Body of pancreas (tissue), 4 donors: Measurements from ENCODE around the gene OR4D9. TPM values are rescaled to one million over a fixed set of nuclear protein-coding genes. Genes with fewer than 3 reads are reported as not detected.

ENCODE experiments used
- ATAC-seq: fragments of 150-250 bp; one replicate; pipeline ENCODE4 v1.9.1; 2016
- DNase-seq, 4 donors: peaks; one replicate each; pipeline ENCODE4 v3.0.0-alpha.2; 2019
- H3K27ac ChIP-seq, 4 donors: fragments of 200-600 bp; sonication (generic); 1 replicate in 3 of 4; 2 replicates in 1 of 4; pipeline versions ENCODE4 v1.5.1 to v1.6.1; 2016 to 2019; ENCODE audit warnings: mild to moderate bottlenecking in 1 of 4, mixed read lengths in 1 of 4, moderate library complexity in 1 of 4
- H3K27me3 ChIP-seq, 2 donors: fragments of 200-600 bp; sonication (generic); one replicate each; pipeline ENCODE4 v1.6.0; 2016; ENCODE audit warnings: mild to moderate bottlenecking in 1 of 2
- H3K36me3 ChIP-seq, 2 donors: fragments of 200-600 bp; sonication (generic); replicated peaks in 1 of 2; 2 replicates each; pipeline ENCODE4 v1.5.1; 2016; ENCODE audit warnings: low read depth in 2 of 2; ENCODE audit not compliant: insufficient read depth in 1 of 2
- H3K4me1 ChIP-seq: fragments of 200-600 bp; sonication (generic); one replicate; pipeline ENCODE4 v1.6.0; 2016
- H3K4me3 ChIP-seq, 2 donors: fragments of 200-600 bp; sonication (generic); 1 replicate in 1 of 2; 2 replicates in 1 of 2; pipeline ENCODE4 v1.5.1; 2016 to 2019
- H3K9me3 ChIP-seq, 3 donors: fragments of 200-600 bp; sonication (generic); 1 replicate in 2 of 3; 2 replicates in 1 of 3; pipeline ENCODE4 v1.5.1; 2016
- CTCF ChIP-seq, 7 experiments: fragments of 450-650 bp in 4 of 7; fragments of 200-600 bp in 3 of 7; sonication (generic) in 3 of 7; IDR thresholded peaks; one replicate each; pipeline ENCODE4 v1.5.1; 2016 to 2019; ENCODE audit warnings: antibody characterized with exemption in 7 of 7
- POLR2A ChIP-seq, 3 donors: fragments of 450-650 bp; IDR thresholded peaks; one replicate each; pipeline ENCODE4 v1.6.1; 2016; ENCODE audit warnings: antibody characterized with exemption in 3 of 3, mild to moderate bottlenecking in 2 of 3
- WGBS, 2 donors: methylation state at CpG; one replicate each; pipeline ENCODE4 v1.1.5; 2017; 5-methylcytosine and 5-hydroxymethylcytosine counted together
- intact Hi-C: fragments of 100-400 bp; cut with DNase I; formaldehyde crosslinking; loops from one replicate; pipeline ENCODE4 v1.15.1; 2023
- total RNA-seq, 2 donors: library from RNA; depleted of rRNA; stranded (reverse); fragments of >200 nt; gene quantifications; one replicate each; pipeline ENCODE4 v1.1.0, GENCODE V29; 2016

The OR4D9 gene
- total RNA-seq, 2 donors from 2014 or later: not detected

GRCh38 chr11:59548309-59548656 is 36.9 kb downstream of the OR4D9 start:
- no peak for TF ChIP-seq POLR2A (IDR thresholded peaks at IDR 0.05)
- no peak for TF ChIP-seq CTCF (IDR thresholded peaks at IDR 0.05)
- Histone ChIP-seq H3K27me3 (no peaks in the 10 kb centered on the region), H3K4me3 (no peak overlapping the region), H3K27ac (no peak overlapping the region), H3K4me1 (peaks cover 9% of the 10 kb centered on the region), H3K36me3 (no peaks in the 10 kb centered on the region), H3K9me3 (no peaks in the 10 kb centered on the region)
- DNase-seq (no peak), ATAC-seq (no peak)
- 90 to 94% methylated on average over 5 of the region's 5 CpGs for WGBS, 2 donors
- intact Hi-C loops: loop anchor here (10.0 kb wide), 1 partner anchor 57 kb away; no protein-coding TSS in a partner anchor

GRCh38 chr11:59550368-59550841 is 39.1 kb downstream of the OR4D9 start:
- peak overlapping the region; percentile 52 to 85 (median 78) for H3K27ac ChIP-seq
- intact Hi-C loops: no loop called here
- 0 to 1% methylated on average over 7 to 31 of the region's 31 CpGs for WGBS, 2 donors
- peaks cover 9% of the 10 kb centered on the region for H3K4me1 ChIP-seq
- peak overlapping the region; percentile 26 to 32 for H3K4me3 ChIP-seq
- H3K36me3 ChIP-seq: no peaks in the 10 kb centered on the region
- TF ChIP-seq POLR2A (IDR thresholded peaks at IDR 0.05) (peak in 2 of 3 donors; percentile 36 to 47), CTCF (IDR thresholded peaks at IDR 0.05) (peak in 6 of 7 experiments; percentile 30 to 66 (median 51))
- DNase-seq: peak; percentile 86 to 91 (median 89)
- peak; percentile 84 for ATAC-seq
- H3K27me3 ChIP-seq: no peaks in the 10 kb centered on the region
- H3K9me3 ChIP-seq: no peaks in the 10 kb centered on the region

GRCh38 chr11:59550842-59551658 is 39.7 kb downstream of the OR4D9 start:
- Histone ChIP-seq H3K27ac (peak overlapping the region; percentile 52 to 85 (median 78)), H3K4me3 (peak overlapping the region; percentile 26 to 32), H3K36me3 (no peaks in the 10 kb centered on the region), H3K4me1 (peaks cover 13% of the 10 kb centered on the region), H3K27me3 (no peaks in the 10 kb centered on the region), H3K9me3 (no peaks in the 10 kb centered on the region)
- intact Hi-C loops: no loop called here
- 1% methylated on average over 34 of the region's 34 CpGs for WGBS, 2 donors
- DNase-seq: peak; percentile 82 to 88 (median 83)
- peak; percentile 75 for ATAC-seq
- TF ChIP-seq CTCF (IDR thresholded peaks at IDR 0.05) (no peak), POLR2A (IDR thresholded peaks at IDR 0.05) (no peak)

GRCh38 chr11:59551659-59552521 is 40.6 kb downstream of the OR4D9 start:
- H3K36me3 ChIP-seq: no peaks in the 10 kb centered on the region
- intact Hi-C loops: no loop called here
- peak; percentile 35 to 44 (median 40) for DNase-seq

More at GRCh38 chr11:59551659-59552521, 40.6 kb downstream of the OR4D9 start:
- H3K4me3 ChIP-seq: no peak overlapping the region
- no peaks in the 10 kb centered on the region for H3K27me3 ChIP-seq
- no peaks in the 10 kb centered on the region for H3K9me3 ChIP-seq
- WGBS, 2 donors: 32 to 37% methylated on average over 30 of the region's 30 CpGs
- no peak for TF ChIP-seq POLR2A (IDR thresholded peaks at IDR 0.05)
- no peak for TF ChIP-seq CTCF (IDR thresholded peaks at IDR 0.05)
- H3K4me1 ChIP-seq: peaks cover 21% of the 10 kb centered on the region
- ATAC-seq: no peak
- H3K27ac ChIP-seq: peak overlapping the region in 2 of 4 donors; percentile 83 to 85
